ENCODE data around the gene KLF15.

KLF15 gene

DNA sequence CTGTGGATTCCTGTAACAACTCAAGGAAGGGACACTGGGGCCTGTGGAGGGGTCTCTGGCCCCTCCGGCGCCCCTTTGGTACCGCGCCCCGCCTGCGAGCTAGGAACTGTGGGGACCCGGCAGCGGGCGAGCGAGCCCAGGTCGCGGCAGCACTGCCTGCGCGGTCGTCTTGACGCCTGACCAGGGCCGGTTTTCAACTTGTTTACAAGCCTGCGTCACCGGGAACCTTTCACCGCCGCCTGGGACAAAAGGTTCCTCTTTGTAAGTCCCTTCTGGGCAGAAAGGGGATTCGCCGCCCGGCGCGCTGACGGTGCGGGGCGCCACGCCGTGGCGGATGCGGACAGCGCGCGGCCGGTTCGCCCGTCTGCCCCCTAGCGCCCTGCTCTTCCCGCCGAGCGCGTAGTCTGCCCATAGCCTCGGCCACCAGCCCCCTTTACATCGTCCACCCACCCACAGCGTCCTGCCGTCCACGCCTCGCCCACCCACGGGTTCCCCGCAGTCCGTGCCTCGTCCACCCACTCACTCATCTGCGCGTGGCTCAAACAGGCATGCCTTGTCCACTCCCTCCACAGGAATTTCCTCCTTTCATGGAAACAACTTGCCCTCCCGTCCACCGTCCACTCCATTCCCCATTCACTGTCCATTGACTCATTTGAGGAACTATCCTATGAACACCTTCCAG, 32.0 kb upstream of the KLF15 start:
- H3K9me3 ChIP-seq (ENCODE audit: control insufficient read depth in 2 of 2, low read length in 2 of 2): no peaks in the 10 kb centered on the region
- no peaks in the 10 kb centered on the region for H3K27me3 ChIP-seq (ENCODE audit: control insufficient read depth in 1 of 2, insufficient read depth in 2 of 2, low read length in 2 of 2)
- H3K27ac ChIP-seq (ENCODE audit: low read length): peak overlapping the region; percentile 75
- no peaks in the 10 kb centered on the region for H3K36me3 ChIP-seq (ENCODE audit: control insufficient read depth in 2 of 2, insufficient read depth in 2 of 2, low read length in 2 of 2)
- H3K4me1 ChIP-seq (ENCODE audit: control insufficient read depth, insufficient read depth, low read length): peaks cover 8% of the 10 kb centered on the region
- H3K9ac ChIP-seq (ENCODE audit: low read length in 2 of 2): peak overlapping the region; percentile 74 to 86
- H3K4me3 ChIP-seq (ENCODE audit: low read length in 2 of 2): peak overlapping the region; percentile 71 to 74

DNA sequence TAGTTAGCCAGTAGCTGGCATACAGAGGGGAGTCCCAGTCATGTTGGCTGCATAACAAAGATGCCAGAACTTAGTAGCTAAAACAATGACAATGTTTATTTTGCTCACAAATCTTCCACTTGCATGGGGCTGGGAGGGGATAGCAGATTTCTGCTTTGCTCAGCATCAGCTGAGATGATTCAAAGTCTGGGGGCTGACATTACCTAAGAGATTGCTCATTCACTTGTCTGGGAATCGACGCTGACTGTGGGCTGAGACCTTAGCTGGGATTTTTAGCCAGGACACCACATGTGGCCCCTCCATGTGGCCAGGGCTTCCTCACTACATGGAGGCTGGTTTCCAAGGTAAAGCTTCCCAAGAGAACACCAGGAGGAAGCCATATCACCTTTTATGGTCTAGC, 24.8 kb upstream of the KLF15 start:
- Histone ChIP-seq H3K9me3 (ENCODE audit: control insufficient read depth in 2 of 2, low read length in 2 of 2) (no peaks in the 10 kb centered on the region), H3K36me3 (ENCODE audit: control insufficient read depth in 2 of 2, insufficient read depth in 2 of 2, low read length in 2 of 2) (no peaks in the 10 kb centered on the region), H3K4me3 (ENCODE audit: low read length in 2 of 2) (no peak overlapping the region), H3K27me3 (ENCODE audit: control insufficient read depth in 1 of 2, insufficient read depth in 2 of 2, low read length in 2 of 2) (peaks cover 0 to 4% of the 10 kb centered on the region in 2 donors), H3K4me1 (ENCODE audit: control insufficient read depth, insufficient read depth, low read length) (no peaks in the 10 kb centered on the region), H3K9ac (ENCODE audit: low read length in 2 of 2) (no peak overlapping the region), H3K27ac (ENCODE audit: low read length) (no peak overlapping the region)

DNA sequence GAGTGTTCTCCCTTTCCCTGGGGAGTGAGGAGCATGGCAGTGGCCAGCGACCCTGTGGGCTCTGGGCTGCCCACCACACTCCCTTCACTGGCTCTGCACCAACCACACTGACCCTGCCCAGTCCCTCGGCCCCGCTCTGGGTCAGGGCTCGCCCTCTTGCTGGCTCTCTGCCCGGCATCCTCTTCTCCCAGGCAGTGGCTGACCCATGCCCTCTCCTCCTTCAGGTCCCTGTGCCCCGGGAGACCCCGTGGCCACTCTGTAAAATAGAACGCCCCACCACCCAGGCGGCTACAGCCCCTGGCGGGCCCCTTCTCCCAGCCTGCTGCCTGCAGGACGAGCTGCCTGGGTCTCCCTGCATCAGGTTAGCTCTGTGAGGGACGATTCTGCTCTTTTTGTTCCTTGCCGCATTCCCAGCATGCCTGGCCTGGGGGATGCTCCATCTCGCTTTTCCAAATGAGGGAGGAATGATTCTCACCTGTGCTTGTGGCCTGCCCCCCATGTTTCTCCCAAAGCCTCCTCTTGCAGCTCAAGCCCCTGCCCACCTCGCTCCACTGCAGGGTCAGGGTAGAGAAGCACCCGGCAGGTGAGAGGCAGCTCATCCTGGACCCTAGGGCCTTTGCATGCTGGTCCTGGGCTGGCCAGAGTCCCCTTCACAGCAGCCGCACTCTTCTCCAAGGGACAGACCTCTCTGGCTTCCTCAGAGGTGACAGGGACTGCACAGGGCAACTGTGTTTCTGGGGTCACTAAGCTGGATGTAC, 23.0 kb upstream of the KLF15 start:
- Histone ChIP-seq H3K27me3 (ENCODE audit: control insufficient read depth in 1 of 2, insufficient read depth in 2 of 2, low read length in 2 of 2) (peaks cover 0 to 4% of the 10 kb centered on the region in 2 donors), H3K4me1 (ENCODE audit: control insufficient read depth, insufficient read depth, low read length) (peaks cover 3% of the 10 kb centered on the region), H3K36me3 (ENCODE audit: control insufficient read depth in 2 of 2, insufficient read depth in 2 of 2, low read length in 2 of 2) (no peaks in the 10 kb centered on the region), H3K9ac (ENCODE audit: low read length in 2 of 2) (no peak overlapping the region), H3K4me3 (ENCODE audit: low read length in 2 of 2) (no peak overlapping the region), H3K27ac (ENCODE audit: low read length) (no peak overlapping the region), H3K9me3 (ENCODE audit: control insufficient read depth in 2 of 2, low read length in 2 of 2) (no peaks in the 10 kb centered on the region)

DNA sequence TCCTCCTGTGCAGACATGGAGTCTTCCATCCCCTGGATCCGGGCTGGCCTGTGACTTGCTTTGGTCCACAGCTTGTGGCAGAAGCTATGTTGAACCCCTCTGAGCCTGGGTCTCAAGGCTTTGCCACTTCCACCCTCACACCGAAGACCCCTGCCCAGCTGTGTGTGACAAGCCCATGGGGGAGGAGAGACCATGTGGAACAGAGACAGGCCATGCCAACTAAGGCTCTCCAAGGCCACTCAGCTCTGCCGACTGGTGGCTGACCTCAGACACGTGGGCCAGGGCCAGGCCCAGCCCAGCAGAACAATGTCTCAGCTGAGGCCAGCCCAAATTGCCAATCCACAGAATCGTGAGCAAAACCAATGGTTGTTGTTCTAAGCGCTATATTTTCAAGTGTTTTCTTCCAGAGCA, 21.1 kb upstream of the KLF15 start:
- H3K4me1 ChIP-seq (ENCODE audit: control insufficient read depth, insufficient read depth, low read length): peaks cover 3% of the 10 kb centered on the region
- no peak overlapping the region for H3K4me3 ChIP-seq (ENCODE audit: low read length in 2 of 2)
- no peaks in the 10 kb centered on the region for H3K9me3 ChIP-seq (ENCODE audit: control insufficient read depth in 2 of 2, low read length in 2 of 2)
- H3K27me3 ChIP-seq (ENCODE audit: control insufficient read depth in 1 of 2, insufficient read depth in 2 of 2, low read length in 2 of 2): peaks cover 0 to 4% of the 10 kb centered on the region in 2 donors
- no peaks in the 10 kb centered on the region for H3K36me3 ChIP-seq (ENCODE audit: control insufficient read depth in 2 of 2, insufficient read depth in 2 of 2, low read length in 2 of 2)
- no peak overlapping the region for H3K27ac ChIP-seq (ENCODE audit: low read length)
- no peak overlapping the region for H3K9ac ChIP-seq (ENCODE audit: low read length in 2 of 2)

DNA sequence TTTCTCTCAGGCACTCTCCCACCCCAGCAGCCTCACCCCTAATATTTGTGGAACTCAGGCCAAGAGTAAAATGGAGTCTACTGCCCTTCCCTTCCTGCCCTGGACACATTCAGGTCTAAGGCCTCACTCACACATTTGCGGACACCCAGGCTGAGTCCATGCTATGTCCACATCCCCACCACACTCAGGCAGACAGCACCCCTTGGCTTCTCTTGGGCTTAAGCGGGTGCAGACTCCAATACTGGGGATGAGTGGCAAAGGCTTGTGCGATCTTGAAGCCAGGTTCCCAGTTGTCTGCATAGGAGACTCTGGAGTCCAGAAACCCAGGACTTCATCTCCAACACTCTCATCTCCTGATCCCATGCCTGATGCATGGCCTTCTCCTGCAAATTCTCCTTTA, 20.0 kb upstream of the KLF15 start:
- Histone ChIP-seq H3K9me3 (ENCODE audit: control insufficient read depth in 2 of 2, low read length in 2 of 2) (no peaks in the 10 kb centered on the region), H3K9ac (ENCODE audit: low read length in 2 of 2) (no peak overlapping the region), H3K27ac (ENCODE audit: low read length) (no peak overlapping the region), H3K4me3 (ENCODE audit: low read length in 2 of 2) (no peak overlapping the region), H3K36me3 (ENCODE audit: control insufficient read depth in 2 of 2, insufficient read depth in 2 of 2, low read length in 2 of 2) (no peaks in the 10 kb centered on the region), H3K4me1 (ENCODE audit: control insufficient read depth, insufficient read depth, low read length) (peaks cover 3% of the 10 kb centered on the region), H3K27me3 (ENCODE audit: control insufficient read depth in 1 of 2, insufficient read depth in 2 of 2, low read length in 2 of 2) (peaks cover 0 to 4% of the 10 kb centered on the region in 2 donors)

DNA sequence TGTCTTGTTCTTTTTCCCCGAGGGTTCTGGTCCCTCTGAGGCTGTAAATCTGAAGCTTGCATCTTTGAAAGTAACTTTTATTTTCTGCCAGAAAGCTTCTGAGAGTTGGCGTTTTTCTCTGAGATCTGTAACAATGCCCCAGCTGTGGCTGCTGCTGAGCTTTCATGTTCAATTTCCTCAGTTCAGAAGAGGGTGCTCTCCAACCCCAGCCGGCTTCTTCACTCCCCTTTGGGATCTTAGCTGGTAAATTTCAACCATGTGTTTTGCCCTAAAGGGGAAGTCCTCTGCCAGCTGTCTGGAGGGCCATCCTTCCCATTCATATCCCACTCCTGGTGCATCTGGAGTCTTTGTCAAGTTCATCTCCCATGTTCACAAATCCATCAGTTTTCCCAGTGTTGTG, 19.2 kb upstream of the KLF15 start:
- Histone ChIP-seq H3K27ac (ENCODE audit: low read length) (no peak overlapping the region), H3K9me3 (ENCODE audit: control insufficient read depth in 2 of 2, low read length in 2 of 2) (no peaks in the 10 kb centered on the region), H3K36me3 (ENCODE audit: control insufficient read depth in 2 of 2, insufficient read depth in 2 of 2, low read length in 2 of 2) (no peaks in the 10 kb centered on the region), H3K4me1 (ENCODE audit: control insufficient read depth, insufficient read depth, low read length) (peaks cover 3% of the 10 kb centered on the region), H3K9ac (ENCODE audit: low read length in 2 of 2) (no peak overlapping the region), H3K27me3 (ENCODE audit: control insufficient read depth in 1 of 2, insufficient read depth in 2 of 2, low read length in 2 of 2) (peaks cover 0 to 4% of the 10 kb centered on the region in 2 donors), H3K4me3 (ENCODE audit: low read length in 2 of 2) (no peak overlapping the region)

DNA sequence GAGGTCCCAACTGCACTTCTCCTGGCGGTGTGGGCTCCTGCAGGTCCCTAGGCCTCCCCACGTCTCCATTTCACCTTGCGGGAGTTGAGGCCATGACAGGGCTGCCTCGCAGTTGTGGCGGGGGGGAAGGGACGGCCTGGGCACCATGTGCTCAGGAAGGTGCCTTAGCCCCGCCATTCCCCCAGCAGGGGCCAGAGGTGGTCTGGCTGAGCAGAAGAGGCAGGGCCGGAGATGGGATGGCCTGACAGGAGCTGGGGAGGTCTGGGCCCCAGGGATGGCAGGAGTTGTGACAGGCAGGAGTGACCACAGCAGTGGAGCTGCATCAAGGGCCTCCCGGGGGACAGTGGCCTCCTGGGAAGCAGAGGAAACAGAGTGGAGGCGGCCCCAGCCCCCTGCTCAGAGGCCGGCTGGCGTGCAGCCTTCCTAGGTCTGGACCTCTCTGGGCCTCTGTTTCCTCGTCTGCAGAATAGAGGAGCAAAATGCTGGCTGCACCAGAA, 18.7 kb upstream of the KLF15 start:
- Histone ChIP-seq H3K27me3 (ENCODE audit: control insufficient read depth in 1 of 2, insufficient read depth in 2 of 2, low read length in 2 of 2) (peaks cover 0 to 4% of the 10 kb centered on the region in 2 donors), H3K9me3 (ENCODE audit: control insufficient read depth in 2 of 2, low read length in 2 of 2) (no peaks in the 10 kb centered on the region), H3K9ac (ENCODE audit: low read length in 2 of 2) (no peak overlapping the region), H3K4me1 (ENCODE audit: control insufficient read depth, insufficient read depth, low read length) (peaks cover 3% of the 10 kb centered on the region), H3K36me3 (ENCODE audit: control insufficient read depth in 2 of 2, insufficient read depth in 2 of 2, low read length in 2 of 2) (no peaks in the 10 kb centered on the region), H3K4me3 (ENCODE audit: low read length in 2 of 2) (no peak overlapping the region), H3K27ac (ENCODE audit: low read length) (no peak overlapping the region)

DNA sequence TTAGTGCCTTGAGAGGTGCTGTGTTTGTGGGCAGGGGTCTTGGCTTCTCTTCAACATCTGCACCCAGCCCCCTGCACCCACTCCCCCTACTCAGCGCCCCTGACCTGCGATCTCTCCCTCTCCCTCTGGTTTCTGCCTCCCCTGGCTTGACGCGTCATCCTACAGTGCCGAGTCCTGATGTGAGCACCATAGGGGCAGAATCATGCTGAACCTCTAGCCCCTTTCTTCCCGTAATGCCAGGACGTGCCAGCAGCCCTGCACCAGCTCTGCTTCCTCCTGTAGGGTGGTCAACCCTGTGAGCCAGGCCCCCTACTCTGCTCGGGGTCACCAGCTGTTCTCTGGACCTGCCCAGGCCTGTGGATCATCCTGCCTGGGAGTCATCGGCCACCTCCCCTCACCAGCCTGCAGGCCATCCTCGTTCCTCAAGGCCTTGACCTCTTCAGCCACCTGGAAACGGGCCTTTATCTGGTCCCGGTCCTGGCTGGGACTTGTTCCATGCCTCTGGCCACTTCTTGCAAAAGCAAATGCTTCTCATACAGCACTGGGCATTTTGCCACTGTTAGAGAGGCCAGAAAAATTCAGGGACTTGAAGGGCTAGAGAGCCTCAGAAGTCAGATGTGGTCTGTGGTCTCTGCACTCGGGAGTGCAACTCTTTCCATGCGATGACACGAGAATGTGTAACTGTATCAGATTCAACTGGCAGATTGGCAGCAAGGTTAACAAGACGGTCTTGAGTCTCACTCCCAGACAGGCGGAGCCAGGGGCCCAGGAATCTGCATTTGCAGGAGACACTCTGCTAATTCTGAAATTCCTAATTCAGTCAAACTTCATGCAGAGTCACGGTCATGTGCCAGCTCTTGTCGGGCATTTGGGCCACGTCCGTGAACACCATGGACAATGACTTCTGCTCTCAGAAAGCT, 16.7 kb upstream of the KLF15 start:
- Histone ChIP-seq H3K36me3 (ENCODE audit: control insufficient read depth in 2 of 2, insufficient read depth in 2 of 2, low read length in 2 of 2) (no peaks in the 10 kb centered on the region), H3K4me3 (ENCODE audit: low read length in 2 of 2) (no peak overlapping the region), H3K27ac (ENCODE audit: low read length) (no peak overlapping the region), H3K9ac (ENCODE audit: low read length in 2 of 2) (no peak overlapping the region), H3K27me3 (ENCODE audit: control insufficient read depth in 1 of 2, insufficient read depth in 2 of 2, low read length in 2 of 2) (peaks cover 0 to 2% of the 10 kb centered on the region in 2 donors), H3K9me3 (ENCODE audit: control insufficient read depth in 2 of 2, low read length in 2 of 2) (no peaks in the 10 kb centered on the region), H3K4me1 (ENCODE audit: control insufficient read depth, insufficient read depth, low read length) (peaks cover 3% of the 10 kb centered on the region)

DNA sequence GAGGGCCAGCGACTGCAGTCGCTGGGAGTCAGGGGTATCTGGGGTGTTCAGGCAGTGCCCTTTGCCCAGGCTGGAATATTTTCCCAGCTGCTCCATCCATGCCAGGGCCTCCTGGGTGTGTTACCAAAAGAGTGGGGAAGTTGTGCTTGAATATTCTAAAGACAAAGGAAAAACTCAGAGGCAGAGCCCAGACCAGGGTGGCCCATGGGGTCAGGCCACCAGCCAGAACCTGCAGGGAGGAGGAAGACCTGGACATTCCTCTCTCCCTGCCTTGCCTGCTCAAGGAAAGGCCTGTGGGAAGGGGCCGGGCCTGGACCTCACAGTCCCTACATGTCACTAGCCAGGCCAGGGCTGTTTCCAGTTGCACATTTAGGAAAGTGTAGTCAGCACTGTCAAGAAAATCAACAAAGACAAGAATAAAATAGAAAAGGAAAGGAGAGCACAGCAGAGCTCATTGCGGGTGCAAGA, 16.0 kb upstream of the KLF15 start:
- Histone ChIP-seq H3K9me3 (ENCODE audit: control insufficient read depth in 2 of 2, low read length in 2 of 2) (no peaks in the 10 kb centered on the region), H3K36me3 (ENCODE audit: control insufficient read depth in 2 of 2, insufficient read depth in 2 of 2, low read length in 2 of 2) (no peaks in the 10 kb centered on the region)

DNA sequence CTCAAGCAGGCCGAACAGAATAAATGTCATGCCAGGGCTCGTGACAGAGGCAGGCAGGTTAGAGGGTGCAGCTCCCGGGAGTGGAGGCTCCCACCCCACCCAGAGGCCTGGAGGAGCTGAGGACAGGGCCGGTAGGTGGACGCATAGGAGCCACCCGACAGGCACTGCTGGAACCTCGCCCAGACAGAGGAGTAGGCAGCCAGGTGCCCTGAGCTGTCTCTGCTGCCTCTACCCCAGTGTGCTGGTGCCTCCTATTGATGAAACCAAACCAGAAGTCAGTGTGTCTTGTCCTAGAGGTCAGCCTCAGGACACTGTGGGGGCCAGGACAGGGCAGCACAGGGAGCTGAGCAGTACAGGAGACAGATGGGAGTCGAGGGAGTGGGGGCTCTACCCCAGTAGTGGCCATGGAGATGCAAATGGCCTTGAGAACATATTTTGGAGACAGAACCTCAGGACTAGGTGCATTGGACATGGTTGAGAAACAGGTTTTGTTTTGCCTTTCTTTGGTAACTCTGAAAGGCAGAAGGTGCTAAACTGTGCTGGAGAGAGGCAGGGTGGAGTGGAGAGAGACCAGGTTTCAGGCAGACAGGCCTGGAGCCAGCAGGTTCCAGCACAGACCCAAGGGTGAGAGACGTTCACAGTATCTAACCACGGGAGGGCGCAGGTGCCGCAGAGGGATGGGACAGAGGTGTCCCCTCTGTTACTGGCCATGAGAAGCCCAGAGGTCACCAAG, 15.4 kb upstream of the KLF15 start:
- H3K9me3 ChIP-seq (ENCODE audit: control insufficient read depth in 2 of 2, low read length in 2 of 2): no peaks in the 10 kb centered on the region
- H3K4me1 ChIP-seq (ENCODE audit: control insufficient read depth, insufficient read depth, low read length): peaks cover 3% of the 10 kb centered on the region
- H3K4me3 ChIP-seq (ENCODE audit: low read length in 2 of 2): no peak overlapping the region
- no peaks in the 10 kb centered on the region for H3K27me3 ChIP-seq (ENCODE audit: control insufficient read depth in 1 of 2, insufficient read depth in 2 of 2, low read length in 2 of 2)
- no peak overlapping the region for H3K27ac ChIP-seq (ENCODE audit: low read length)
- H3K36me3 ChIP-seq (ENCODE audit: control insufficient read depth in 2 of 2, insufficient read depth in 2 of 2, low read length in 2 of 2): no peaks in the 10 kb centered on the region
- no peak overlapping the region for H3K9ac ChIP-seq (ENCODE audit: low read length in 2 of 2)

More for the DNA sequence above, 16.0 kb upstream of the KLF15 start:
- Histone ChIP-seq H3K4me3 (ENCODE audit: low read length in 2 of 2) (no peak overlapping the region), H3K4me1 (ENCODE audit: control insufficient read depth, insufficient read depth, low read length) (peaks cover 3% of the 10 kb centered on the region), H3K27ac (ENCODE audit: low read length) (no peak overlapping the region), H3K9ac (ENCODE audit: low read length in 2 of 2) (no peak overlapping the region), H3K27me3 (ENCODE audit: control insufficient read depth in 1 of 2, insufficient read depth in 2 of 2, low read length in 2 of 2) (no peaks in the 10 kb centered on the region)

Data from stomach smooth muscle (tissue), 2 donors.